ENCODE measurements around the gene PITPNM3.

GRCh38 chr17:6468051-6468790, 88.1 kb downstream of the PITPNM3 start:
- TF ChIP-seq, protein P1, sequence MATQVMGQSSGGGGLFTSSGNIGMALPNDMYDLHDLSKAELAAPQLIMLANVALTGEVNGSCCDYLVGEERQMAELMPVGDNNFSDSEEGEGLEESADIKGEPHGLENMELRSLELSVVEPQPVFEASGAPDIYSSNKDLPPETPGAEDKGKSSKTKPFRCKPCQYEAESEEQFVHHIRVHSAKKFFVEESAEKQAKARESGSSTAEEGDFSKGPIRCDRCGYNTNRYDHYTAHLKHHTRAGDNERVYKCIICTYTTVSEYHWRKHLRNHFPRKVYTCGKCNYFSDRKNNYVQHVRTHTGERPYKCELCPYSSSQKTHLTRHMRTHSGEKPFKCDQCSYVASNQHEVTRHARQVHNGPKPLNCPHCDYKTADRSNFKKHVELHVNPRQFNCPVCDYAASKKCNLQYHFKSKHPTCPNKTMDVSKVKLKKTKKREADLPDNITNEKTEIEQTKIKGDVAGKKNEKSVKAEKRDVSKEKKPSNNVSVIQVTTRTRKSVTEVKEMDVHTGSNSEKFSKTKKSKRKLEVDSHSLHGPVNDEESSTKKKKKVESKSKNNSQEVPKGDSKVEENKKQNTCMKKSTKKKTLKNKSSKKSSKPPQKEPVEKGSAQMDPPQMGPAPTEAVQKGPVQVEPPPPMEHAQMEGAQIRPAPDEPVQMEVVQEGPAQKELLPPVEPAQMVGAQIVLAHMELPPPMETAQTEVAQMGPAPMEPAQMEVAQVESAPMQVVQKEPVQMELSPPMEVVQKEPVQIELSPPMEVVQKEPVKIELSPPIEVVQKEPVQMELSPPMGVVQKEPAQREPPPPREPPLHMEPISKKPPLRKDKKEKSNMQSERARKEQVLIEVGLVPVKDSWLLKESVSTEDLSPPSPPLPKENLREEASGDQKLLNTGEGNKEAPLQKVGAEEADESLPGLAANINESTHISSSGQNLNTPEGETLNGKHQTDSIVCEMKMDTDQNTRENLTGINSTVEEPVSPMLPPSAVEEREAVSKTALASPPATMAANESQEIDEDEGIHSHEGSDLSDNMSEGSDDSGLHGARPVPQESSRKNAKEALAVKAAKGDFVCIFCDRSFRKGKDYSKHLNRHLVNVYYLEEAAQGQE (IDR thresholded peaks at IDR 0.05; ENCODE audit: borderline replicate concordance), result no peak
- TF ChIP-seq CTCF (IDR thresholded peaks at IDR 0.05; ENCODE audit: poor library complexity, severe bottlenecking) (no peak), RAD21 (conservative IDR thresholded peaks at IDR 0.05) (no peak), EZH2 (IDR thresholded peaks at IDR 0.05; ENCODE audit: borderline replicate concordance, insufficient read depth, low read length, poor library complexity, severe bottlenecking) (no peak), TAF1 (IDR thresholded peaks at IDR 0.05; ENCODE audit: low read depth) (no peak), SMC3 (conservative IDR thresholded peaks at IDR 0.05; ENCODE audit: poor library complexity) (no peak), MXI1 (conservative IDR thresholded peaks at IDR 0.05; ENCODE audit: poor library complexity, severe bottlenecking) (no peak), POLR2AphosphoS5 (IDR thresholded peaks at IDR 0.05) (no peak)
